ENCODE data around the gene COPG1.

COPG1 gene

DNA sequence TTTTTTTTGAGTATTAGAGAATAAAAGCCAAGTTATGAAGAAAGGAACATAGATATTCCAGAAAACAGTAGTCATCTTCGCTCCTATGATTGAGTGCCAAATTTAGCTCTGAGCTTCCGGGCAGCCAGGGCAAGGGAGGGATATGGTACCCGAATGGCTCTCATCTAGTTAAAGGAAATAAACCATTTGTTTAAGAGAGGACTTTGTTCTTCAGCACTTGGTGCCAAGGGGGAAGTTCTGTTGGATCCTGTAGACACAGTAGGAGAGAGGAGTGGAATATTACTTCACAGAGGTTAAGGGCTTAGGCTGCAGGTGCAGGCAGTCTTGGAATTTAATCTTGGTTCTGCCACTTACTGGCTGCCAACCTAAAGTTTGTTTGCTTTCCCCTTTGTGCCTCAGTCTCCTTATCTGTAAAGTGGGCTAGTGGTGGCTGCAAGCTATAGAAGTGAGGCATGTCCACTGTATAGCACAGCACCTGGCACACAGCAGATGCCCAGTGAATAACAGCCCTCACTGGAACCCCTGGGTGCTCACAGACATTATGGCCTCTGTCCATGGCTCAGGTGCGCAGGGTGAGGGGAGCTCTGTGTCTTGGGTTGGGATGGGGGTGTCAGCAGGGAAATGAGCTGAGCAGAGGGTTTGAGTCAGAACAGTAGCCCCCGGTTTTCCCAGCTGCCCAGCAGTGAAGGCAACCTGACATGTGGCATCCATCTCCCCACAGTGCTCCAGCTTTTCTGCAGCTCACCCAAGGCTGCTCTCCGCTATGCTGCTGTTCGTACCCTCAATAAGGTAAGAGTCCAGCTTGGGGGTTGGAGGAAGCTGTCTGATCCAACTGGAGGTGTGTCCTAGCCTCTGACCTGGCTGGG lies 10.4 kb downstream of the COPG1 start:
- peaks cover 96% of the 10 kb centered on the region for H3K36me3 ChIP-seq (ENCODE audit: insufficient read depth, low read length)
- no peaks in the 10 kb centered on the region for H3K9me2 ChIP-seq (ENCODE audit: low read depth, low read length)
- H3K27me3 ChIP-seq (ENCODE audit: insufficient read depth, low read length): no peaks in the 10 kb centered on the region
- no peaks in the 10 kb centered on the region for H3K9me3 ChIP-seq (ENCODE audit: low read length)
- H4K20me1 ChIP-seq (ENCODE audit: insufficient read depth, low read length): no peaks in the 10 kb centered on the region
- no peaks in the 10 kb centered on the region for H3F3A ChIP-seq (ENCODE audit: insufficient read depth, low read length)
- TF ChIP-seq EZH2 (IDR thresholded peaks at IDR 0.05; ENCODE audit: borderline replicate concordance, low read length): no peak
- TF ChIP-seq, protein P1, sequence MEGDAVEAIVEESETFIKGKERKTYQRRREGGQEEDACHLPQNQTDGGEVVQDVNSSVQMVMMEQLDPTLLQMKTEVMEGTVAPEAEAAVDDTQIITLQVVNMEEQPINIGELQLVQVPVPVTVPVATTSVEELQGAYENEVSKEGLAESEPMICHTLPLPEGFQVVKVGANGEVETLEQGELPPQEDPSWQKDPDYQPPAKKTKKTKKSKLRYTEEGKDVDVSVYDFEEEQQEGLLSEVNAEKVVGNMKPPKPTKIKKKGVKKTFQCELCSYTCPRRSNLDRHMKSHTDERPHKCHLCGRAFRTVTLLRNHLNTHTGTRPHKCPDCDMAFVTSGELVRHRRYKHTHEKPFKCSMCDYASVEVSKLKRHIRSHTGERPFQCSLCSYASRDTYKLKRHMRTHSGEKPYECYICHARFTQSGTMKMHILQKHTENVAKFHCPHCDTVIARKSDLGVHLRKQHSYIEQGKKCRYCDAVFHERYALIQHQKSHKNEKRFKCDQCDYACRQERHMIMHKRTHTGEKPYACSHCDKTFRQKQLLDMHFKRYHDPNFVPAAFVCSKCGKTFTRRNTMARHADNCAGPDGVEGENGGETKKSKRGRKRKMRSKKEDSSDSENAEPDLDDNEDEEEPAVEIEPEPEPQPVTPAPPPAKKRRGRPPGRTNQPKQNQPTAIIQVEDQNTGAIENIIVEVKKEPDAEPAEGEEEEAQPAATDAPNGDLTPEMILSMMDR (IDR thresholded peaks at IDR 0.05; ENCODE audit: low read length): no peak
- H3K9ac ChIP-seq (ENCODE audit: low read length): no peak overlapping the region
- H3K4me2 ChIP-seq (ENCODE audit: low read length): no peak overlapping the region
- no peak overlapping the region for H2AFZ ChIP-seq (ENCODE audit: low read length)
- no peak overlapping the region for H3K4me3 ChIP-seq (ENCODE audit: low read depth, low read length, poor library complexity, severe bottlenecking)
- H3K27ac ChIP-seq (ENCODE audit: low read depth, low read length, poor library complexity, severe bottlenecking): no peak overlapping the region
- H3K79me2 ChIP-seq (ENCODE audit: insufficient read depth, low read length): no peaks in the 10 kb centered on the region
- no peaks in the 10 kb centered on the region for H3K4me1 ChIP-seq (ENCODE audit: insufficient read depth, low read length, severe bottlenecking)

DNA sequence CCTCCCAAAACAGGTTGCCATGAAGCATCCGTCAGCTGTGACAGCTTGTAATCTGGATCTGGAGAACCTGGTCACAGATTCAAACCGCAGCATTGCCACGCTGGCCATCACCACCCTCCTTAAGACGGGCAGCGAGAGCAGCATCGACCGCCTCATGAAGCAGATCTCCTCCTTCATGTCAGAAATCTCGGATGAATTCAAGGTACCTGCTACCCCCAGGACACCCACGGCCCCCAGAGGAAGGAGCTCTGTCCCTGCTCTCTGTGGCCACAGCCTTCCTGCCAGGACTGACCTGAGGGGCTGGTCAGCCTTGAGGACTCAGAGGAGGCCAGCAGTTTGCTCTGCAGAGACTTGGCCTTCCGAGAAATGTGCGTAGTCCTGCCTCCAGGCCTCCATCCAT lies 11.2 kb downstream of the COPG1 start:
- Histone ChIP-seq H3K4me3 (ENCODE audit: low read depth, low read length, poor library complexity, severe bottlenecking) (no peak overlapping the region), H3F3A (ENCODE audit: insufficient read depth, low read length) (no peaks in the 10 kb centered on the region), H3K9me3 (ENCODE audit: low read length) (no peaks in the 10 kb centered on the region), H2AFZ (ENCODE audit: low read length) (no peak overlapping the region), H3K4me2 (ENCODE audit: low read length) (no peak overlapping the region), H3K9me2 (ENCODE audit: low read depth, low read length) (no peaks in the 10 kb centered on the region), H3K36me3 (ENCODE audit: insufficient read depth, low read length) (peaks cover 96% of the 10 kb centered on the region), H3K27ac (ENCODE audit: low read depth, low read length, poor library complexity, severe bottlenecking) (no peak overlapping the region), H3K27me3 (ENCODE audit: insufficient read depth, low read length) (no peaks in the 10 kb centered on the region), H3K79me2 (ENCODE audit: insufficient read depth, low read length) (no peaks in the 10 kb centered on the region), H4K20me1 (ENCODE audit: insufficient read depth, low read length) (no peaks in the 10 kb centered on the region), H3K4me1 (ENCODE audit: insufficient read depth, low read length, severe bottlenecking) (no peaks in the 10 kb centered on the region), H3K9ac (ENCODE audit: low read length) (no peak overlapping the region)
- TF ChIP-seq, protein P1 (IDR thresholded peaks at IDR 0.05; ENCODE audit: low read length): no peak
- TF ChIP-seq EZH2 (IDR thresholded peaks at IDR 0.05; ENCODE audit: borderline replicate concordance, low read length): no peak

DNA sequence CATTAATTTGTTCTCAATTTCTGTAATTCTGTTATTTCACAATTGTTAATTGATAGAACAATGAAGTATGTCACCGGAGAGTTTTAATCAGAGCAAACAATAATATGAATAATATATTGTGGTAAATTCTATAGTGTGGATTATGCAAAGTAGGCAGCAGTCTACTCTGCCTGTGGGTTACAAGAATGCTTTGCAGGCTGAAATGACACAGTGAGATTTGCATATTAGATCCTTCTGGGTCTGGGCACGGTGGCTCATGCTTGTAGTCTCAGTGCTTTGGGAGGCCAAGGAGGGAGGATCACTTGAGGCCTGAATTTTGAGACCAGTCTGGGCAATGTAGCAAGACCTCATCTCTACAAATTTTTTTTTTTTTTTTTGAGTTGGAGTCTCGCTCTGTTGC lies 12.5 kb downstream of the COPG1 start:
- TF ChIP-seq EZH2 (IDR thresholded peaks at IDR 0.05; ENCODE audit: borderline replicate concordance, low read length): no peak
- TF ChIP-seq, protein P1 (IDR thresholded peaks at IDR 0.05; ENCODE audit: low read length): no peak

More for the DNA sequence above, 12.5 kb downstream of the COPG1 start:
- H4K20me1 ChIP-seq (ENCODE audit: insufficient read depth, low read length): no peaks in the 10 kb centered on the region
- H3K9me3 ChIP-seq (ENCODE audit: low read length): no peaks in the 10 kb centered on the region
- no peak overlapping the region for H3K9ac ChIP-seq (ENCODE audit: low read length)
- H3K4me3 ChIP-seq (ENCODE audit: low read depth, low read length, poor library complexity, severe bottlenecking): no peak overlapping the region
- H3K4me2 ChIP-seq (ENCODE audit: low read length): no peak overlapping the region
- H3K27me3 ChIP-seq (ENCODE audit: insufficient read depth, low read length): no peaks in the 10 kb centered on the region
- H3K27ac ChIP-seq (ENCODE audit: low read depth, low read length, poor library complexity, severe bottlenecking): no peak overlapping the region
- peaks cover 96% of the 10 kb centered on the region for H3K36me3 ChIP-seq (ENCODE audit: insufficient read depth, low read length)
- no peaks in the 10 kb centered on the region for H3K79me2 ChIP-seq (ENCODE audit: insufficient read depth, low read length)
- no peaks in the 10 kb centered on the region for H3K4me1 ChIP-seq (ENCODE audit: insufficient read depth, low read length, severe bottlenecking)
- no peak overlapping the region for H2AFZ ChIP-seq (ENCODE audit: low read length)
- no peaks in the 10 kb centered on the region for H3F3A ChIP-seq (ENCODE audit: insufficient read depth, low read length)
- H3K9me2 ChIP-seq (ENCODE audit: low read depth, low read length): no peaks in the 10 kb centered on the region

Data from OCI-LY1 (cell line).